Measurements from ENCODE around the gene MACIR. TPM values are rescaled to one million over a fixed set of nuclear protein-coding genes. Genes with fewer than 3 reads are reported as not detected.

The MACIR gene
- total RNA-seq, 1 experiment from 2014 or later = 13.6 TPM

GRCh38 chr5:103237778-103238177 is 20.8 kb upstream of the MACIR start:
- in situ Hi-C loops (cut with HindIII; ENCODE audit: low pct_unique_long_range_greater_than_20kb, low sequenced_read_pairs) = no loop called here

GRCh38 chr5:103243665-103244064 is 14.9 kb upstream of the MACIR start:
- in situ Hi-C loops (cut with HindIII; ENCODE audit: low pct_unique_long_range_greater_than_20kb, low sequenced_read_pairs) = no loop called here
- DNase-seq (ENCODE audit: low read depth) = no peak

More at GRCh38 chr5:103237778-103238177, 20.8 kb upstream of the MACIR start:
- DNase-seq (ENCODE audit: low read depth) = no peak

GRCh38 chr5:103244398-103244797 is 14.2 kb upstream of the MACIR start:
- no peak for DNase-seq (ENCODE audit: low read depth)
- in situ Hi-C loops (cut with HindIII; ENCODE audit: low pct_unique_long_range_greater_than_20kb, low sequenced_read_pairs) = no loop called here

- in situ Hi-C loops (cut with HindIII; ENCODE audit: low pct_unique_long_range_greater_than_20kb, low sequenced_read_pairs) = no loop called here
Measured at GRCh38 chr5:103245761-103246160, 12.8 kb upstream of the MACIR start.

GRCh38 chr5:103247118-103247517 is 11.4 kb upstream of the MACIR start:
- DNase-seq (ENCODE audit: low read depth) = no peak
- in situ Hi-C loops (cut with HindIII; ENCODE audit: low pct_unique_long_range_greater_than_20kb, low sequenced_read_pairs) = no loop called here

More at GRCh38 chr5:103245761-103246160, 12.8 kb upstream of the MACIR start:
- DNase-seq (ENCODE audit: low read depth) = no peak

- in situ Hi-C loops (cut with HindIII; ENCODE audit: low pct_unique_long_range_greater_than_20kb, low sequenced_read_pairs) = no loop called here
- DNase-seq (ENCODE audit: low read depth) = no peak
Measured at GRCh38 chr5:103249068-103249467, 9.5 kb upstream of the MACIR start.

GRCh38 chr5:103254921-103255320 is 3.6 kb upstream of the MACIR start:
- in situ Hi-C loops (cut with HindIII; ENCODE audit: low pct_unique_long_range_greater_than_20kb, low sequenced_read_pairs) = no loop called here

GRCh38 chr5:103255691-103256090 is 2.9 kb upstream of the MACIR start:
- no peak for DNase-seq (ENCODE audit: low read depth)
- in situ Hi-C loops (cut with HindIII; ENCODE audit: low pct_unique_long_range_greater_than_20kb, low sequenced_read_pairs) = no loop called here

More at GRCh38 chr5:103254921-103255320, 3.6 kb upstream of the MACIR start:
- no peak for DNase-seq (ENCODE audit: low read depth)

- in situ Hi-C loops (cut with HindIII; ENCODE audit: low pct_unique_long_range_greater_than_20kb, low sequenced_read_pairs) = no loop called here
- DNase-seq (ENCODE audit: low read depth) = no peak
Measured at GRCh38 chr5:103256178-103256577, 2.4 kb upstream of the MACIR start.

- peak; percentile 80 for DNase-seq (ENCODE audit: low read depth)
- in situ Hi-C loops (cut with HindIII; ENCODE audit: low pct_unique_long_range_greater_than_20kb, low sequenced_read_pairs) = no loop called here
Measured at GRCh38 chr5:103258957-103259704, 568 bp downstream of the MACIR start.

GRCh38 chr5:103259705-103260355 is 1.3 kb downstream of the MACIR start:
- DNase-seq (ENCODE audit: low read depth) = no peak

GRCh38 chr5:103260951-103261350 is 2.4 kb downstream of the MACIR start:
- in situ Hi-C loops (cut with HindIII; ENCODE audit: low pct_unique_long_range_greater_than_20kb, low sequenced_read_pairs) = no loop called here
- peak; percentile 16 for DNase-seq (ENCODE audit: low read depth)

More at GRCh38 chr5:103259705-103260355, 1.3 kb downstream of the MACIR start:
- in situ Hi-C loops (cut with HindIII; ENCODE audit: low pct_unique_long_range_greater_than_20kb, low sequenced_read_pairs) = no loop called here

- in situ Hi-C loops (cut with HindIII; ENCODE audit: low pct_unique_long_range_greater_than_20kb, low sequenced_read_pairs) = no loop called here
- DNase-seq (ENCODE audit: low read depth) = peak; percentile 39
Measured at GRCh38 chr5:103262422-103262871, 3.9 kb downstream of the MACIR start.

- in situ Hi-C loops (cut with HindIII; ENCODE audit: low pct_unique_long_range_greater_than_20kb, low sequenced_read_pairs) = no loop called here
Measured at GRCh38 chr5:103263054-103263453, 4.5 kb downstream of the MACIR start.

GRCh38 chr5:103264508-103264907 is 5.9 kb downstream of the MACIR start:
- in situ Hi-C loops (cut with HindIII; ENCODE audit: low pct_unique_long_range_greater_than_20kb, low sequenced_read_pairs) = no loop called here
- no peak for DNase-seq (ENCODE audit: low read depth)

More at GRCh38 chr5:103263054-103263453, 4.5 kb downstream of the MACIR start:
- no peak for DNase-seq (ENCODE audit: low read depth)

- no peak for DNase-seq (ENCODE audit: low read depth)
- in situ Hi-C loops (cut with HindIII; ENCODE audit: low pct_unique_long_range_greater_than_20kb, low sequenced_read_pairs) = no loop called here
Measured at GRCh38 chr5:103270581-103270980, 12.0 kb downstream of the MACIR start.

GRCh38 chr5:103271570-103272289 is 13.2 kb downstream of the MACIR start:
- DNase-seq (ENCODE audit: low read depth) = peak; percentile 15
- in situ Hi-C loops (cut with HindIII; ENCODE audit: low pct_unique_long_range_greater_than_20kb, low sequenced_read_pairs) = no loop called here

GRCh38 chr5:103272377-103272776 is 13.8 kb downstream of the MACIR start:
- DNase-seq (ENCODE audit: low read depth) = no peak
- in situ Hi-C loops (cut with HindIII; ENCODE audit: low pct_unique_long_range_greater_than_20kb, low sequenced_read_pairs) = no loop called here

- DNase-seq (ENCODE audit: low read depth) = no peak
- in situ Hi-C loops (cut with HindIII; ENCODE audit: low pct_unique_long_range_greater_than_20kb, low sequenced_read_pairs) = no loop called here
Measured at GRCh38 chr5:103273952-103274351, 15.4 kb downstream of the MACIR start.
